Esophagus squamous epithelium (tissue), 4 donors: ENCODE data around the gene ZNF512B.

Source experiments
- CTCF ChIP-seq, 6 experiments: fragments of 450-650 bp in 4 of 6; fragments of 200-600 bp in 2 of 6; sonication (generic) in 2 of 6; IDR thresholded peaks; one replicate each; pipeline ENCODE4 v1.5.1; 2016 to 2019; ENCODE audit warnings: antibody characterized with exemption in 6 of 6, mild to moderate bottlenecking in 4 of 6, moderate library complexity in 4 of 6
- POLR2A ChIP-seq, 4 donors: fragments of 450-650 bp; IDR thresholded peaks; one replicate each; pipeline ENCODE4 v1.6.1; 2017; ENCODE audit warnings: antibody characterized with exemption in 4 of 4, mild to moderate bottlenecking in 4 of 4, moderate library complexity in 3 of 4

DNA sequence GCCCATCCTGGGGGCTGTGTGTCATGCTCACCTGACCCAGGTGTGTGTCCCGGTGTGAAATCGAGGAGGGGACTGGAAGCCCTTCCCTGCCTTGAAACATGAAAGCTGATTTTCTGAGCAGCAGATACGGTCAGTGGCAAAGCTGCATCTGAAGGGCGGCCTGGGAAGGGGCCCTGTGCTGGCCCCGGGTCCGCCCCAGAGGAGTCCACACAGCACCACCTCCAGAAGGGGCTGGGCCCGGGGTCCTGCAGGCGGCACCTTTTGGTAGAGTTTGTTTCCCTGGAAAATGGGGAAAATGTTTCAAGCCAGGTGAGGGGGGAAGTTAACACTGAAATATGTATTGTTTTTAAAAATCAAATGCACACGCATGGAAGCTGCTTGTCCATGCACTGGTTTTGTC is 34.3 kb downstream of the ZNF512B start:
- TF ChIP-seq CTCF (IDR thresholded peaks at IDR 0.05) (no peak), POLR2A (IDR thresholded peaks at IDR 0.05) (no peak)
